Measurements from ENCODE around the gene SPN. TPM values are rescaled to one million over a fixed set of nuclear protein-coding genes. Genes with fewer than 3 reads are reported as not detected.

SPN gene
- total RNA-seq, 1 experiment from 2014 or later = 0.47 TPM

DNA sequence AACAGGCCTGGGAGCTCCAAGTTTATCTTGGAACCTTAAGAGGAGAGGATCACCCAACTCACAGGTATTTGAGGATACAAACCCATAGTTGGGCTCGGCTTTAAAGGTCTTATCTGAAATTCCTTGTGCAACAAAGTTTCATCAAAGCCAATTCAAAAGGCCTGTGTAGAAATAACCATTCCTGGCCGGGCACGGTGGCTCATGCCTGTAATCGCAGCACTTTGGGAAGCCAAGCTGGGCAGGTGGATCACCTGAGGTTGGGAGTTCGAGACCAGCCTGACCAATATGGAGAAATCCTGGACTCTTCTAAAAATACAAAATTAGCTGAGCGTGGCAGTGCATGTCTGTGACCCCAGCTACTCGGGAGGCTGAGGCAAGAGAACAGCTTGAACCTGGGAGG lies 54.1 kb downstream of the SPN start:
- ChIA-PET POLR2A (no interaction called here), CTCF (interaction anchor here (1.4 kb wide), 1 partner anchor 17 kb away, joined by 3 read pairs; no protein-coding TSS in a partner anchor), RAD21 (ENCODE audit: low non-redundant PET in 1 of 2, low total read pairs in 2 of 2, uncharacterized antibody in 2 of 2, unreplicated experiment in 2 of 2) (no interaction called here)
- Histone ChIP-seq H2AFZ (ENCODE audit: low read depth, low read length, poor library complexity, severe bottlenecking) (no peak overlapping the region), H3K4me3 (replicated peaks in 1 of 2; ENCODE audit: low read depth in 1 of 2, low read length in 2 of 2) (no peak overlapping the region), H3K4me2 (ENCODE audit: low read length) (no peak overlapping the region), H3K9ac (ENCODE audit: low read length) (no peak overlapping the region), H3K27ac (ENCODE audit: low read depth, low read length) (no peak overlapping the region), H4K20me1 (ENCODE audit: insufficient read depth) (no peaks in the 10 kb centered on the region), H3K36me3 (ENCODE audit: control insufficient read depth in 1 of 2, insufficient read depth in 2 of 2, low read length in 2 of 2) (no peaks in the 10 kb centered on the region), H3K4me1 (ENCODE audit: control insufficient read depth in 1 of 2, insufficient read depth in 2 of 2, low read length in 2 of 2) (peaks cover 0 to 6% of the 10 kb centered on the region in 2 experiments; a peak in 1 of 4 replicates), H3K9me3 (ENCODE audit: control insufficient read depth in 1 of 2, insufficient read depth in 1 of 2, low read depth in 1 of 2, low read length in 2 of 2) (no peaks in the 10 kb centered on the region), H3K9me2 (ENCODE audit: insufficient read depth) (no peaks in the 10 kb centered on the region), H3K79me2 (ENCODE audit: insufficient read depth, low read length) (no peaks in the 10 kb centered on the region), H3K27me3 (ENCODE audit: insufficient read depth, low read length) (no peaks in the 10 kb centered on the region)
- ATAC-seq (no peak), DNase-seq (ENCODE audit: low read depth, low spot score) (no peak)
- TF ChIP-seq JUND (IDR thresholded peaks at IDR 0.05) = no peak
- TF ChIP-seq ZFX (IDR thresholded peaks at IDR 0.05) = no peak
- no peak for TF ChIP-seq YY1 (IDR thresholded peaks at IDR 0.05; ENCODE audit: extremely low read depth, insufficient replicate concordance, low read depth, low read length)
- TF ChIP-seq POLR2A (IDR thresholded peaks at IDR 0.05; ENCODE audit: borderline replicate concordance, extremely low read depth, insufficient read depth, insufficient read length) = no peak
- no peak for TF ChIP-seq EGR1 (IDR thresholded peaks at IDR 0.05; ENCODE audit: low read depth)
- no peak for TF ChIP-seq POLR2AphosphoS5 (IDR thresholded peaks at IDR 0.05; ENCODE audit: low read depth, low read length)
- TF ChIP-seq RAD21 (IDR thresholded peaks at IDR 0.05; ENCODE audit: low read depth) = no peak
- TF ChIP-seq SRF (IDR thresholded peaks at IDR 0.05; ENCODE audit: low read depth) = no peak
- no peak for TF ChIP-seq EZH2phosphoT487 (IDR thresholded peaks at IDR 0.05; ENCODE audit: borderline replicate concordance)
- TF ChIP-seq FOSL1 (IDR thresholded peaks at IDR 0.05; ENCODE audit: low read depth) = no peak
- no peak for TF ChIP-seq SP1 (IDR thresholded peaks at IDR 0.05; ENCODE audit: low read depth)
- TF ChIP-seq, protein P1, sequence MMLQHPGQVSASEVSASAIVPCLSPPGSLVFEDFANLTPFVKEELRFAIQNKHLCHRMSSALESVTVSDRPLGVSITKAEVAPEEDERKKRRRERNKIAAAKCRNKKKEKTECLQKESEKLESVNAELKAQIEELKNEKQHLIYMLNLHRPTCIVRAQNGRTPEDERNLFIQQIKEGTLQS (IDR thresholded peaks at IDR 0.05) = no peak
- TF ChIP-seq, protein P2, sequence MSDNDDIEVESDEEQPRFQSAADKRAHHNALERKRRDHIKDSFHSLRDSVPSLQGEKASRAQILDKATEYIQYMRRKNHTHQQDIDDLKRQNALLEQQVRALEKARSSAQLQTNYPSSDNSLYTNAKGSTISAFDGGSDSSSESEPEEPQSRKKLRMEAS (IDR thresholded peaks at IDR 0.05) = no peak
- no peak for TF ChIP-seq TCF7L2 (IDR thresholded peaks at IDR 0.05; ENCODE audit: borderline replicate concordance, extremely low read depth, insufficient read depth, insufficient read length)
- TF ChIP-seq CBX3 (IDR thresholded peaks at IDR 0.05; ENCODE audit: low read depth) = no peak
- TF ChIP-seq, protein P3, sequence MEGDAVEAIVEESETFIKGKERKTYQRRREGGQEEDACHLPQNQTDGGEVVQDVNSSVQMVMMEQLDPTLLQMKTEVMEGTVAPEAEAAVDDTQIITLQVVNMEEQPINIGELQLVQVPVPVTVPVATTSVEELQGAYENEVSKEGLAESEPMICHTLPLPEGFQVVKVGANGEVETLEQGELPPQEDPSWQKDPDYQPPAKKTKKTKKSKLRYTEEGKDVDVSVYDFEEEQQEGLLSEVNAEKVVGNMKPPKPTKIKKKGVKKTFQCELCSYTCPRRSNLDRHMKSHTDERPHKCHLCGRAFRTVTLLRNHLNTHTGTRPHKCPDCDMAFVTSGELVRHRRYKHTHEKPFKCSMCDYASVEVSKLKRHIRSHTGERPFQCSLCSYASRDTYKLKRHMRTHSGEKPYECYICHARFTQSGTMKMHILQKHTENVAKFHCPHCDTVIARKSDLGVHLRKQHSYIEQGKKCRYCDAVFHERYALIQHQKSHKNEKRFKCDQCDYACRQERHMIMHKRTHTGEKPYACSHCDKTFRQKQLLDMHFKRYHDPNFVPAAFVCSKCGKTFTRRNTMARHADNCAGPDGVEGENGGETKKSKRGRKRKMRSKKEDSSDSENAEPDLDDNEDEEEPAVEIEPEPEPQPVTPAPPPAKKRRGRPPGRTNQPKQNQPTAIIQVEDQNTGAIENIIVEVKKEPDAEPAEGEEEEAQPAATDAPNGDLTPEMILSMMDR (IDR thresholded peaks at IDR 0.05 in 2 of 3, conservative IDR thresholded peaks at IDR 0.05 in 1 of 3; ENCODE audit: borderline replicate concordance in 1 of 3, insufficient read depth in 1 of 3, low read depth in 2 of 3, low read length in 2 of 3) = no peak
- TF ChIP-seq EZH2 (IDR thresholded peaks at IDR 0.05) = no peak
- no TSS peak for BruUV-seq (replicated peaks)
- intact Hi-C loops (cut with micrococcal nuclease) = no loop called here
